K562 (cell line): ENCODE data around the gene ORM1. TPM values are rescaled to one million over a fixed set of nuclear protein-coding genes. Genes with fewer than 3 reads are reported as not detected.

Source experiments
- MYBL2 ChIP-seq, 2 experiments: fragments of 450-650 bp in 1 of 2; sonication (generic) in 1 of 2; formaldehyde crosslinking in 1 of 2; IDR thresholded peaks; 2 replicates each; pipeline versions ENCODE4 v1.6.1 to v1.8.1; 2017 to 2022; ENCODE audit warnings: borderline replicate concordance in 1 of 2, inconsistent platforms in 1 of 2, low read depth in 1 of 2, mild to moderate bottlenecking in 1 of 2, missing genetic modification reagents in 1 of 2, moderate library complexity in 1 of 2
- NFATC3 ChIP-seq: fragments of 450-650 bp; IDR thresholded peaks from 2 replicates; pipeline ENCODE4 v1.6.1; 2017; ENCODE audit warnings: mild to moderate bottlenecking
- NR2F6 ChIP-seq: fragments of 450-650 bp; formaldehyde crosslinking; IDR thresholded peaks from 2 replicates; pipeline ENCODE4 v1.4.0; 2020; ENCODE audit warnings: mild to moderate bottlenecking
- PTRF ChIP-seq: fragments of 450-650 bp; IDR thresholded peaks from 2 replicates; pipeline ENCODE4 v1.6.1; 2016; ENCODE audit warnings: mild to moderate bottlenecking, missing genetic modification characterization, missing compliant biosample characterization
- SETDB1 ChIP-seq: IDR thresholded peaks from one replicate; pipeline ENCODE4 v1.6.1; 2012; ENCODE audit warnings: low read length, control low read depth, inconsistent platforms
- TOE1 ChIP-seq, 2 experiments: fragments of 450-650 bp in 1 of 2; sonication (generic) in 1 of 2; formaldehyde crosslinking in 1 of 2; IDR thresholded peaks; 2 replicates each; pipeline versions ENCODE4 v1.7.1 to v1.8.0; 2016 to 2022; ENCODE audit warnings: borderline replicate concordance in 2 of 2, mild to moderate bottlenecking in 2 of 2, antibody characterized with exemption in 1 of 2, inconsistent platforms in 1 of 2, low read depth in 1 of 2, missing genetic modification reagents in 1 of 2, moderate library complexity in 1 of 2
- ZC3H8 ChIP-seq: fragments of 450-650 bp; IDR thresholded peaks from 2 replicates; pipeline ENCODE4 v1.6.1; 2017
- ZNF133 ChIP-seq: fragments of 250-450 bp; sonication (Bioruptor Pico); IDR thresholded peaks from 2 replicates; pipeline ENCODE4 v1.4.0; 2020; ENCODE audit warnings: mild to moderate bottlenecking
- polyA plus RNA-seq, 8 experiments: library from polyadenylated mRNA; depleted of rRNA in 4 of 8; stranded (reverse) in 5 of 8; unstranded in 3 of 8; fragments of >200 nt; fragmentation: Nextera tagmentation in 2 of 8; fragmentation: Illumina TruSeq in 1 of 8; extraction: Ambion mirVana in 2 of 8; extraction: Trizol in 1 of 8; gene quantifications; 2 replicates each; pipeline versions ENCODE4 v1.2.1 to v1.2.3, GENCODE V29; 2011 to 2014; ENCODE audit warnings: inconsistent platforms in 1 of 8, missing spikeins in 1 of 8
- total RNA-seq, 7 experiments: library from RNA; depleted of rRNA in 6 of 7; stranded (reverse); fragments of >200 nt in 6 of 7; fragmentation: Illumina TruSeq in 2 of 7; extraction: Trizol in 2 of 7; gene quantifications; 2 replicates each; pipeline versions ENCODE4 v1.2.1 to v1.2.3, GENCODE V29; 2011 to 2021; ENCODE audit warnings: low replicate concordance in 1 of 7
- TF ChIP-seq, protein P1 (sequence below): fragments of 450-650 bp; formaldehyde crosslinking; IDR thresholded peaks from 2 replicates; pipeline ENCODE4 v1.4.0; 2020; ENCODE audit warnings: mild to moderate bottlenecking, moderate library complexity
- TF ChIP-seq, protein P2 (sequence below): sonication (generic); formaldehyde crosslinking; IDR thresholded peaks from 2 replicates; pipeline ENCODE4 v1.9.0; 2022; ENCODE audit warnings: mild to moderate bottlenecking, missing genetic modification reagents
- TF ChIP-seq, protein P3 (sequence below): fragments of 450-650 bp; formaldehyde crosslinking; IDR thresholded peaks from 2 replicates; pipeline ENCODE4 v1.4.0; 2020; ENCODE audit warnings: mild to moderate bottlenecking, moderate library complexity
- TF ChIP-seq, protein P4 (sequence below): fragments of 450-650 bp; IDR thresholded peaks from 2 replicates; pipeline ENCODE4 v1.6.1; 2016; ENCODE audit warnings: low read depth, mild to moderate bottlenecking, moderate library complexity
- TF ChIP-seq, protein P5 (sequence below), 2 experiments: IDR thresholded peaks; 2 replicates each; pipeline ENCODE4 v1.6.1; 2011; ENCODE audit warnings: borderline replicate concordance in 1 of 2, control low read depth in 1 of 2, low read depth in 1 of 2, low read length in 1 of 2, mild to moderate bottlenecking in 1 of 2, mixed read lengths in 1 of 2, moderate library complexity in 1 of 2; ENCODE audit not compliant: insufficient read depth in 1 of 2, insufficient read length in 1 of 2, poor library complexity in 1 of 2, severe bottlenecking in 1 of 2; ENCODE audit errors: extremely low read depth in 1 of 2

Gene ORM1
- total and polyA plus RNA-seq, 9 of the 15 experiments (the other 6 are each of a cell fraction or from before 2014, with no cell fraction given): 2.9 TPM; not detected in 8

DNA sequence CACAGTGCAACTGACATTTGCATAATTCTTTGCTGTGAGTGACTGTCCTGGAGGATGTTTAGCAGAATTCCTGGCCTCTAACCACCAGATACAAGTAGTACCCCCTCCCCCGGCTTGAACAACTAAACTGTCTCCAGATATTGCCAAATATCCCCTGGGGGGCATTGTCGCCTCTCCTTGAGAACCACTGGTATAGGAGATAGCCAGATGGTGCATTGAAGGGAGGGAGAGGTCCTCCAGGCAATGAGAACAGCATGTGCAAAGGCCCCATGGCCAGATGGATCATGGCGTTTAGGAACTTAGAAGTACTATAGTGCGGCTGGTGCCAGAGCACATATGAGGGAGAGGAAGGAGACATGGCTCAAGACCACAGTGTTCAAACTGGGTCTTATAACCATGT lies 18.9 kb upstream of the ORM1 start (continued):
- TF ChIP-seq, protein P1, sequence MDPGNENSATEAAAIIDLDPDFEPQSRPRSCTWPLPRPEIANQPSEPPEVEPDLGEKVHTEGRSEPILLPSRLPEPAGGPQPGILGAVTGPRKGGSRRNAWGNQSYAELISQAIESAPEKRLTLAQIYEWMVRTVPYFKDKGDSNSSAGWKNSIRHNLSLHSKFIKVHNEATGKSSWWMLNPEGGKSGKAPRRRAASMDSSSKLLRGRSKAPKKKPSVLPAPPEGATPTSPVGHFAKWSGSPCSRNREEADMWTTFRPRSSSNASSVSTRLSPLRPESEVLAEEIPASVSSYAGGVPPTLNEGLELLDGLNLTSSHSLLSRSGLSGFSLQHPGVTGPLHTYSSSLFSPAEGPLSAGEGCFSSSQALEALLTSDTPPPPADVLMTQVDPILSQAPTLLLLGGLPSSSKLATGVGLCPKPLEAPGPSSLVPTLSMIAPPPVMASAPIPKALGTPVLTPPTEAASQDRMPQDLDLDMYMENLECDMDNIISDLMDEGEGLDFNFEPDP (CRISPR knock-in tag): no peak
- TF ChIP-seq, protein P2, sequence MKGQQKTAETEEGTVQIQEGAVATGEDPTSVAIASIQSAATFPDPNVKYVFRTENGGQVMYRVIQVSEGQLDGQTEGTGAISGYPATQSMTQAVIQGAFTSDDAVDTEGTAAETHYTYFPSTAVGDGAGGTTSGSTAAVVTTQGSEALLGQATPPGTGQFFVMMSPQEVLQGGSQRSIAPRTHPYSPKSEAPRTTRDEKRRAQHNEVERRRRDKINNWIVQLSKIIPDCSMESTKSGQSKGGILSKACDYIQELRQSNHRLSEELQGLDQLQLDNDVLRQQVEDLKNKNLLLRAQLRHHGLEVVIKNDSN: no peak
- TF ChIP-seq NR2F6 (CRISPR knock-in tag) (no peak), NFATC3 (no peak), SETDB1 (no peak), MYBL2 (IDR thresholded peaks at IDR 0.05; ENCODE audit: low read depth) (no peak), MYBL2 (CRISPR knock-in tag; IDR thresholded peaks at IDR 0.05; ENCODE audit: borderline replicate concordance) (no peak), PTRF (tag) (no peak), ZNF133 (CRISPR knock-in tag) (no peak), TOE1 (IDR thresholded peaks at IDR 0.05; ENCODE audit: borderline replicate concordance) (no peak), TOE1 (CRISPR knock-in tag; IDR thresholded peaks at IDR 0.05; ENCODE audit: borderline replicate concordance, low read depth) (no peak), ZC3H8 (no peak)
- TF ChIP-seq, protein P3, sequence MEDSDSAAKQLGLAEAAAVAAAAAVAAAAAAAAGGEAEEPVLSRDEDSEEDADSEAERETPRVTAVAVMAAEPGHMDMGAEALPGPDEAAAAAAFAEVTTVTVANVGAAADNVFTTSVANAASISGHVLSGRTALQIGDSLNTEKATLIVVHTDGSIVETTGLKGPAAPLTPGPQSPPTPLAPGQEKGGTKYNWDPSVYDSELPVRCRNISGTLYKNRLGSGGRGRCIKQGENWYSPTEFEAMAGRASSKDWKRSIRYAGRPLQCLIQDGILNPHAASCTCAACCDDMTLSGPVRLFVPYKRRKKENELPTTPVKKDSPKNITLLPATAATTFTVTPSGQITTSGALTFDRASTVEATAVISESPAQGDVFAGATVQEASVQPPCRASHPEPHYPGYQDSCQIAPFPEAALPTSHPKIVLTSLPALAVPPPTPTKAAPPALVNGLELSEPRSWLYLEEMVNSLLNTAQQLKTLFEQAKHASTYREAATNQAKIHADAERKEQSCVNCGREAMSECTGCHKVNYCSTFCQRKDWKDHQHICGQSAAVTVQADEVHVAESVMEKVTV (CRISPR knock-in tag): no peak
- TF ChIP-seq, protein P4, sequence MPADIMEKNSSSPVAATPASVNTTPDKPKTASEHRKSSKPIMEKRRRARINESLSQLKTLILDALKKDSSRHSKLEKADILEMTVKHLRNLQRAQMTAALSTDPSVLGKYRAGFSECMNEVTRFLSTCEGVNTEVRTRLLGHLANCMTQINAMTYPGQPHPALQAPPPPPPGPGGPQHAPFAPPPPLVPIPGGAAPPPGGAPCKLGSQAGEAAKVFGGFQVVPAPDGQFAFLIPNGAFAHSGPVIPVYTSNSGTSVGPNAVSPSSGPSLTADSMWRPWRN: no peak
- TF ChIP-seq, protein P5, sequence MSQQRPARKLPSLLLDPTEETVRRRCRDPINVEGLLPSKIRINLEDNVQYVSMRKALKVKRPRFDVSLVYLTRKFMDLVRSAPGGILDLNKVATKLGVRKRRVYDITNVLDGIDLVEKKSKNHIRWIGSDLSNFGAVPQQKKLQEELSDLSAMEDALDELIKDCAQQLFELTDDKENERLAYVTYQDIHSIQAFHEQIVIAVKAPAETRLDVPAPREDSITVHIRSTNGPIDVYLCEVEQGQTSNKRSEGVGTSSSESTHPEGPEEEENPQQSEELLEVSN (IDR thresholded peaks at IDR 0.05; ENCODE audit: borderline replicate concordance in 1 of 2, extremely low read depth in 1 of 2, insufficient read depth in 1 of 2, insufficient read length in 1 of 2, low read depth in 1 of 2, low read length in 1 of 2, poor library complexity in 1 of 2, severe bottlenecking in 1 of 2): no peak
- TF ChIP-seq, all 486 proteins: peak for 0
